Body of pancreas (tissue), 4 donors: ENCODE data around the gene NDUFS7. TPM values are rescaled to one million over a fixed set of nuclear protein-coding genes. Genes with fewer than 3 reads are reported as not detected.

Experiments used
- ATAC-seq: fragments of 150-250 bp; one replicate; pipeline ENCODE4 v1.9.1; 2016
- DNase-seq, 4 donors: peaks; one replicate each; pipeline ENCODE4 v3.0.0-alpha.2; 2019
- H3K27ac ChIP-seq, 4 donors: fragments of 200-600 bp; sonication (generic); 1 replicate in 3 of 4; 2 replicates in 1 of 4; pipeline versions ENCODE4 v1.5.1 to v1.6.1; 2016 to 2019; ENCODE audit warnings: mild to moderate bottlenecking in 1 of 4, mixed read lengths in 1 of 4, moderate library complexity in 1 of 4
- H3K27me3 ChIP-seq, 2 donors: fragments of 200-600 bp; sonication (generic); one replicate each; pipeline ENCODE4 v1.6.0; 2016; ENCODE audit warnings: mild to moderate bottlenecking in 1 of 2
- H3K36me3 ChIP-seq, 2 donors: fragments of 200-600 bp; sonication (generic); replicated peaks in 1 of 2; 2 replicates each; pipeline ENCODE4 v1.5.1; 2016; ENCODE audit warnings: low read depth in 2 of 2; ENCODE audit not compliant: insufficient read depth in 1 of 2
- H3K4me1 ChIP-seq: fragments of 200-600 bp; sonication (generic); one replicate; pipeline ENCODE4 v1.6.0; 2016
- H3K4me3 ChIP-seq, 2 donors: fragments of 200-600 bp; sonication (generic); 1 replicate in 1 of 2; 2 replicates in 1 of 2; pipeline ENCODE4 v1.5.1; 2016 to 2019
- H3K9me3 ChIP-seq, 3 donors: fragments of 200-600 bp; sonication (generic); 1 replicate in 2 of 3; 2 replicates in 1 of 3; pipeline ENCODE4 v1.5.1; 2016
- POLR2A ChIP-seq, 3 donors: fragments of 450-650 bp; IDR thresholded peaks; one replicate each; pipeline ENCODE4 v1.6.1; 2016; ENCODE audit warnings: antibody characterized with exemption in 3 of 3, mild to moderate bottlenecking in 2 of 3
- WGBS, 2 donors: methylation state at CpG; one replicate each; pipeline ENCODE4 v1.1.5; 2017; 5-methylcytosine and 5-hydroxymethylcytosine counted together
- intact Hi-C: fragments of 100-400 bp; cut with DNase I; formaldehyde crosslinking; loops from one replicate; pipeline ENCODE4 v1.15.1; 2023
- total RNA-seq, 2 donors: library from RNA; depleted of rRNA; stranded (reverse); fragments of >200 nt; gene quantifications; one replicate each; pipeline ENCODE4 v1.1.0, GENCODE V29; 2016
- TF ChIP-seq, protein P1 (sequence below), 7 experiments: fragments of 450-650 bp in 4 of 7; fragments of 200-600 bp in 3 of 7; sonication (generic) in 3 of 7; IDR thresholded peaks; one replicate each; pipeline ENCODE4 v1.5.1; 2016 to 2019; ENCODE audit warnings: antibody characterized with exemption in 7 of 7

Gene NDUFS7
- total RNA-seq, 2 donors from 2014 or later, result 59.9 to 87.7 TPM

DNA sequence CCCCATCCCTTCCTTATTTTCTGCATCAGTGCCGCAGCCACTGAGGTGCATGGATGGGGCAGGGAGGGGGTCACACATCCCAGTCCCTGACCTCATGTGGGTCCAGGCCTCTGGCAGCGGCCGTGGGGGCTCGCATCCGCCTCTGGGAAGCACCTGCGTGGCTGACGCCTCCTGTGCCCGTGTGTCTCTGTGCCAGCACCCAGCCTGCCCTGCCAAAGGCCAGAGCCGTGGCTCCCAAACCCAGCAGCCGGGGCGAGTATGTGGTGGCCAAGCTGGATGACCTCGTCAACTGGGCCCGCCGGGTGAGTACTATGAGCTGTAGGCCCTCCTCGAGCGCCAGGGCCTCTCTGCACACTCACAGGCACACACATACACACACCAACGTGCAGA lies 4.9 kb downstream of the NDUFS7 start:
- no peaks in the 10 kb centered on the region for H3K27me3 ChIP-seq
- no peak for DNase-seq
- H3K36me3 ChIP-seq, result peaks cover 11 to 13% of the 10 kb centered on the region in 2 donors
- ATAC-seq, result no peak
- H3K4me1 ChIP-seq, result peaks cover 35% of the 10 kb centered on the region
- intact Hi-C loops, result no loop called here
- no peak overlapping the region for H3K27ac ChIP-seq
- TF ChIP-seq POLR2A (IDR thresholded peaks at IDR 0.05), result no peak
- TF ChIP-seq, protein P1, sequence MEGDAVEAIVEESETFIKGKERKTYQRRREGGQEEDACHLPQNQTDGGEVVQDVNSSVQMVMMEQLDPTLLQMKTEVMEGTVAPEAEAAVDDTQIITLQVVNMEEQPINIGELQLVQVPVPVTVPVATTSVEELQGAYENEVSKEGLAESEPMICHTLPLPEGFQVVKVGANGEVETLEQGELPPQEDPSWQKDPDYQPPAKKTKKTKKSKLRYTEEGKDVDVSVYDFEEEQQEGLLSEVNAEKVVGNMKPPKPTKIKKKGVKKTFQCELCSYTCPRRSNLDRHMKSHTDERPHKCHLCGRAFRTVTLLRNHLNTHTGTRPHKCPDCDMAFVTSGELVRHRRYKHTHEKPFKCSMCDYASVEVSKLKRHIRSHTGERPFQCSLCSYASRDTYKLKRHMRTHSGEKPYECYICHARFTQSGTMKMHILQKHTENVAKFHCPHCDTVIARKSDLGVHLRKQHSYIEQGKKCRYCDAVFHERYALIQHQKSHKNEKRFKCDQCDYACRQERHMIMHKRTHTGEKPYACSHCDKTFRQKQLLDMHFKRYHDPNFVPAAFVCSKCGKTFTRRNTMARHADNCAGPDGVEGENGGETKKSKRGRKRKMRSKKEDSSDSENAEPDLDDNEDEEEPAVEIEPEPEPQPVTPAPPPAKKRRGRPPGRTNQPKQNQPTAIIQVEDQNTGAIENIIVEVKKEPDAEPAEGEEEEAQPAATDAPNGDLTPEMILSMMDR (IDR thresholded peaks at IDR 0.05), result no peak
- no peaks in the 10 kb centered on the region for H3K9me3 ChIP-seq
- H3K4me3 ChIP-seq, result no peak overlapping the region
- WGBS, 2 donors, result 92 to 100% methylated on average over 1 to 12 of the region's 17 CpGs

DNA sequence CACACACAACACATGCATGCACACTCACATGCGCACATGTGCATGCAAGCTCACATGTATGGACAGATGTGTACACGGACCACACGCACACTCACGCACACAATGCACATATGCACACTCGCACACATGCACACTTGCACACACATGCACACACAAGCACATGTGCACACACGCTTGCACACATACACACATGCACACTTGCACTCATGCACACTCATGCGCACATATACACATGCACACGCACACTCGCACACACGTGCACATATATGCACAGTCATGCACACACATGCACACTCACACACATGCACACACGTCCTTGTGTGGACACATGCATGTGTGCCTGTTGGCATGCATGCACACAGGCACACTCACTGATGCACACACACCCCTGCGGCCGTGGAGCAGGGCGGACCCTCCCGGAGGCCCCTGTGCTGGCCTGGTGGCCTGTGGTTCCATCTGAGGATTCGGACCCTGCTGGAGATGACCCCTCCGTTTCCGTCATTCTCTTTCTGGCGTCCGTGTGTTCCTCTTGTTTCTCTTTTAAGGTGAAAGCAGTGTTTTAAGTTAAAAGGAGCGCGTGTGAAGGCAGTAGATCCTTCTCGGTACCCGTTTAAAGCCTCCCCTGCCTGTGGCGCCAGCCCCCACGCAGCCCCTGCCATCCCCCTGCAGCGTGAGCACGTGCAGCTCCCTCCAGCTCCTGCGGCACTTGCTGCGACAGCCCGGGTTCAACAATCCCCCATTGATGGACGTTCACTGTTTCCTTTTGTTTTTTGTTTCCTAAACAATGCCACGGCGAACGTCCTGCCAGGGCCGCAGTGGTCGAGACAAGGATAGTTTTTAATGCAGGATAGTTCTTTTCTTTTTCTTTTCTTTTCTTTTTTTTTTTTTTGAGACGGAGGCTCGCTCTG lies 5.6 kb downstream of the NDUFS7 start:
- WGBS, 2 donors, result 91 to 93% methylated on average over 38 to 39 of the region's 39 CpGs

GRCh38 chr19:1390890-1391423 lies 7.2 kb downstream of the NDUFS7 start:
- H3K9me3 ChIP-seq, result no peaks in the 10 kb centered on the region
- H3K27me3 ChIP-seq, result no peaks in the 10 kb centered on the region
- no peak overlapping the region for H3K27ac ChIP-seq
- H3K4me1 ChIP-seq, result peaks cover 39% of the 10 kb centered on the region
- ATAC-seq (no peak), DNase-seq (no peak)
- intact Hi-C loops, result no loop called here
- no peak overlapping the region for H3K4me3 ChIP-seq
- WGBS, 2 donors, result 94 to 96% methylated on average over 40 of the region's 42 CpGs
- TF ChIP-seq POLR2A (IDR thresholded peaks at IDR 0.05), result no peak
- TF ChIP-seq, protein P1 (IDR thresholded peaks at IDR 0.05), result no peak
- peaks cover 11 to 13% of the 10 kb centered on the region in 2 donors for H3K36me3 ChIP-seq

More for the DNA sequence above, 5.6 kb downstream of the NDUFS7 start:
- Histone ChIP-seq H3K36me3 (peaks cover 11 to 13% of the 10 kb centered on the region in 2 donors), H3K27me3 (no peaks in the 10 kb centered on the region), H3K27ac (no peak overlapping the region), H3K9me3 (no peaks in the 10 kb centered on the region), H3K4me3 (no peak overlapping the region), H3K4me1 (peaks cover 39% of the 10 kb centered on the region)
- no peak for ATAC-seq
- intact Hi-C loops, result no loop called here
- no peak for DNase-seq
- no peak for TF ChIP-seq POLR2A (IDR thresholded peaks at IDR 0.05)
- TF ChIP-seq, protein P1 (IDR thresholded peaks at IDR 0.05), result peak in 1 of 7 experiments; percentile 15

- TF ChIP-seq, protein P1 (IDR thresholded peaks at IDR 0.05), result no peak
- TF ChIP-seq POLR2A (IDR thresholded peaks at IDR 0.05), result no peak
- no peak for DNase-seq
- ATAC-seq, result no peak
- H3K36me3 ChIP-seq, result peaks cover 11 to 13% of the 10 kb centered on the region in 2 donors
- intact Hi-C loops, result no loop called here
- WGBS, 2 donors, result 96 to 98% methylated on average over 15 of the region's 15 CpGs
- no peaks in the 10 kb centered on the region for H3K9me3 ChIP-seq
- no peaks in the 10 kb centered on the region for H3K27me3 ChIP-seq
- H3K27ac ChIP-seq, result no peak overlapping the region
- peaks cover 39% of the 10 kb centered on the region for H3K4me1 ChIP-seq
- no peak overlapping the region for H3K4me3 ChIP-seq
Observed at GRCh38 chr19:1392407-1392806, 8.7 kb downstream of the NDUFS7 start.
